ENCODE results near the gene DMAC2.

The DMAC2 gene

GRCh38 chr19:41449865-41450178 lies 10.1 kb upstream of the DMAC2 start:
- TF ChIP-seq CTCF (IDR thresholded peaks at IDR 0.05; ENCODE audit: borderline replicate concordance, insufficient read depth, low read depth, low read length), result no peak
- no peak overlapping the region for H3K4me3 ChIP-seq (ENCODE audit: low read depth, low read length)

- peak; percentile 94 for TF ChIP-seq CTCF (IDR thresholded peaks at IDR 0.05; ENCODE audit: borderline replicate concordance, insufficient read depth, low read depth, low read length)
- peak overlapping the region; percentile 26 for H3K4me3 ChIP-seq (ENCODE audit: low read depth, low read length)
These were observed 9.6 kb upstream of the DMAC2 start for GRCh38 chr19:41449079-41449864.

GRCh38 chr19:41447732-41448332 lies 8.1 kb upstream of the DMAC2 start:
- no peak overlapping the region for H3K4me3 ChIP-seq (ENCODE audit: low read depth, low read length)
- TF ChIP-seq CTCF (IDR thresholded peaks at IDR 0.05; ENCODE audit: borderline replicate concordance, insufficient read depth, low read depth, low read length), result no peak

GRCh38 chr19:41445575-41445974 lies 5.9 kb upstream of the DMAC2 start:
- no peak overlapping the region for H3K4me3 ChIP-seq (ENCODE audit: low read depth, low read length)
- no peak for TF ChIP-seq CTCF (IDR thresholded peaks at IDR 0.05; ENCODE audit: borderline replicate concordance, insufficient read depth, low read depth, low read length)

- no peak for TF ChIP-seq CTCF (IDR thresholded peaks at IDR 0.05; ENCODE audit: borderline replicate concordance, insufficient read depth, low read depth, low read length)
- no peak overlapping the region for H3K4me3 ChIP-seq (ENCODE audit: low read depth, low read length)
These were observed 4.2 kb upstream of the DMAC2 start for GRCh38 chr19:41443813-41444455.

GRCh38 chr19:41442473-41443355 lies 3.0 kb upstream of the DMAC2 start, which contains the start of gene ERICH4:
TSS of gene ERICH4 (plus strand) at chr19:41443156. CDS start at chr19:41443170, 14 bp downstream.
- no peak within 1 kb of the TSS for H3K4me3 ChIP-seq (ENCODE audit: low read depth, low read length)
- no peak for TF ChIP-seq CTCF (IDR thresholded peaks at IDR 0.05; ENCODE audit: borderline replicate concordance, insufficient read depth, low read depth, low read length)
